Breast epithelium (tissue), 4 donors: ENCODE data around the gene KRT10. TPM values are rescaled to one million over a fixed set of nuclear protein-coding genes. Genes with fewer than 3 reads are reported as not detected.

ENCODE experiments used
- DNase-seq, 2 donors: peaks; one replicate each; pipeline ENCODE4 v3.0.0-alpha.2; 2019; ENCODE audit warnings: low spot score in 2 of 2
- H3K27ac ChIP-seq, 2 donors: fragments of 200-600 bp; sonication (generic) in 1 of 2; one replicate each; pipeline ENCODE4 v1.5.1; 2016 to 2019; ENCODE audit warnings: mild to moderate bottlenecking in 1 of 2
- H3K27me3 ChIP-seq, 2 donors: fragments of 200-600 bp; sonication (generic) in 1 of 2; one replicate each; pipeline versions ENCODE4 v1.5.1 to v1.6.0; 2017 to 2019; ENCODE audit warnings: control low read depth in 1 of 2, mild to moderate bottlenecking in 1 of 2
- H3K36me3 ChIP-seq: fragments of 200-600 bp; one replicate; pipeline ENCODE4 v1.5.1; 2019
- H3K4me1 ChIP-seq, 2 donors: fragments of 200-600 bp; sonication (generic); one replicate each; pipeline ENCODE4 v1.5.1; 2016 to 2019; ENCODE audit warnings: control low read depth in 1 of 2
- H3K4me3 ChIP-seq, 3 donors: fragments of 200-600 bp; sonication (generic); 1 replicate in 2 of 3; 2 replicates in 1 of 3; pipeline ENCODE4 v1.5.1; 2016 to 2019; ENCODE audit warnings: mild to moderate bottlenecking in 3 of 3, moderate library complexity in 2 of 3
- H3K9me3 ChIP-seq, 2 donors: fragments of 200-600 bp; sonication (generic) in 1 of 2; one replicate each; pipeline ENCODE4 v1.5.1; 2016 to 2019; ENCODE audit warnings: control low read depth in 1 of 2
- CTCF ChIP-seq, 3 donors: fragments of 450-650 bp; IDR thresholded peaks; one replicate each; pipeline ENCODE4 v1.5.1; 2016 to 2017; ENCODE audit warnings: antibody characterized with exemption in 3 of 3, mild to moderate bottlenecking in 3 of 3, moderate library complexity in 3 of 3
- POLR2A ChIP-seq: fragments of 450-650 bp; IDR thresholded peaks from one replicate; pipeline ENCODE4 v1.6.1; 2016; ENCODE audit warnings: antibody characterized with exemption, mild to moderate bottlenecking, moderate library complexity
- POLR2AphosphoS5 ChIP-seq, 3 donors: sonication (generic); formaldehyde crosslinking; IDR thresholded peaks; one replicate each; pipeline ENCODE4 v1.6.1; 2017; ENCODE audit warnings: antibody characterized with exemption in 3 of 3
- intact Hi-C: fragments of 100-400 bp; cut with DNase I; formaldehyde crosslinking; loops from one replicate; pipeline ENCODE4 v1.15.1; 2023; ENCODE audit warnings: low total_unique reads
- total RNA-seq, 3 donors: library from RNA; depleted of rRNA; stranded (reverse); fragments of >200 nt; gene quantifications; one replicate each; pipeline ENCODE4 v1.1.0, GENCODE V29; 2016

KRT10 gene
- total RNA-seq, 3 donors from 2014 or later: 6.2 to 14.7 (median 7.6) TPM

GRCh38 chr17:40778461-40778860, 44.0 kb downstream of the KRT10 start:
- no peak overlapping the region for H3K27ac ChIP-seq
- intact Hi-C loops: no loop called here
- no peak overlapping the region for H3K4me3 ChIP-seq
- no peaks in the 10 kb centered on the region for H3K9me3 ChIP-seq
- no peak for TF ChIP-seq POLR2AphosphoS5 (IDR thresholded peaks at IDR 0.05)
- no peak for TF ChIP-seq CTCF (IDR thresholded peaks at IDR 0.05)
- no peak for TF ChIP-seq POLR2A
- DNase-seq: no peak
- no peaks in the 10 kb centered on the region for H3K4me1 ChIP-seq
- no peaks in the 10 kb centered on the region for H3K36me3 ChIP-seq
- peaks cover 0 to 25% of the 10 kb centered on the region in 2 donors for H3K27me3 ChIP-seq

GRCh38 chr17:40777971-40778370, 44.4 kb downstream of the KRT10 start:
- intact Hi-C loops: no loop called here
- no peak overlapping the region for H3K4me3 ChIP-seq
- H3K27ac ChIP-seq: no peak overlapping the region
- H3K36me3 ChIP-seq: no peaks in the 10 kb centered on the region
- no peak for DNase-seq
- H3K9me3 ChIP-seq: no peaks in the 10 kb centered on the region
- TF ChIP-seq POLR2A (no peak), CTCF (IDR thresholded peaks at IDR 0.05) (no peak), POLR2AphosphoS5 (IDR thresholded peaks at IDR 0.05) (no peak)
- peaks cover 0 to 25% of the 10 kb centered on the region in 2 donors for H3K27me3 ChIP-seq
- H3K4me1 ChIP-seq: no peaks in the 10 kb centered on the region

- Histone ChIP-seq H3K4me1 (no peaks in the 10 kb centered on the region), H3K27ac (no peak overlapping the region), H3K27me3 (peaks cover 0 to 25% of the 10 kb centered on the region in 2 donors), H3K36me3 (no peaks in the 10 kb centered on the region), H3K9me3 (no peaks in the 10 kb centered on the region), H3K4me3 (no peak overlapping the region)
- DNase-seq: no peak
- intact Hi-C loops: no loop called here
- TF ChIP-seq CTCF (IDR thresholded peaks at IDR 0.05) (no peak), POLR2A (no peak), POLR2AphosphoS5 (IDR thresholded peaks at IDR 0.05) (no peak)
Observed at GRCh38 chr17:40777459-40777858, 45.0 kb downstream of the KRT10 start.

- Histone ChIP-seq H3K4me1 (no peaks in the 10 kb centered on the region), H3K4me3 (no peak overlapping the region), H3K27me3 (peaks cover 0 to 32% of the 10 kb centered on the region in 2 donors), H3K9me3 (no peaks in the 10 kb centered on the region), H3K27ac (no peak overlapping the region), H3K36me3 (no peaks in the 10 kb centered on the region)
- TF ChIP-seq POLR2AphosphoS5 (IDR thresholded peaks at IDR 0.05): no peak
- TF ChIP-seq CTCF (IDR thresholded peaks at IDR 0.05): no peak
- no peak for TF ChIP-seq POLR2A
- DNase-seq: no peak
- intact Hi-C loops: no loop called here
Observed at GRCh38 chr17:40775945-40776344, 46.5 kb downstream of the KRT10 start.

- H3K4me1 ChIP-seq: no peaks in the 10 kb centered on the region
- no peak for TF ChIP-seq POLR2AphosphoS5 (IDR thresholded peaks at IDR 0.05)
- TF ChIP-seq POLR2A: no peak
- no peak for TF ChIP-seq CTCF (IDR thresholded peaks at IDR 0.05)
- DNase-seq: no peak
- no peaks in the 10 kb centered on the region for H3K9me3 ChIP-seq
- peaks cover 0 to 7% of the 10 kb centered on the region in 2 donors for H3K27me3 ChIP-seq
- intact Hi-C loops: no loop called here
- H3K4me3 ChIP-seq: no peak within 1 kb of the TSS
- H3K27ac ChIP-seq: no peak within 1 kb of the TSS
- H3K36me3 ChIP-seq: no peaks in the 10 kb centered on the region
Observed at GRCh38 chr17:40772101-40772500, 50.3 kb downstream of the KRT10 start, which contains the start of gene KRT26. Gene KRT26 (minus strand): TSS chr17:40772201. CDS start chr17:40772113, 88 bp downstream.

Other genes with a start within 250 kb of the KRT10 start
- 100 to 1,000 TPM in 1 of 3 donors, 10 to 100 TPM in 2; 91.4 to 122 (median 98.4) TPM for gene SMARCE1, start 174.8 kb downstream of the KRT10 start, total RNA-seq
- 1 to 10 TPM in 2 of 3 donors, under 1 TPM in 1; 0.80 to 1.3 (median 1.0) TPM for gene KRT222, start 157.4 kb downstream of the KRT10 start, total RNA-seq
- gene KRT24, start 118.9 kb downstream of the KRT10 start, total RNA-seq: not detected
- not detected for gene KRT25, start 67.3 kb downstream of the KRT10 start, total RNA-seq
- gene KRT26, start 50.4 kb downstream of the KRT10 start, total RNA-seq: not detected
- gene KRT27, start 40.1 kb downstream of the KRT10 start, total RNA-seq: not detected
- not detected for gene KRT28, start 22.7 kb downstream of the KRT10 start, total RNA-seq
- gene KRT12, start 44.6 kb upstream of the KRT10 start, total RNA-seq: not detected
- gene KRT20, start 62.6 kb upstream of the KRT10 start, total RNA-seq: 1 to 10 TPM in 1 of 3 donors, not detected in 2; 6.6 TPM
- 10 to 100 TPM in 2 of 3 donors, not detected in 1; 37.7 to 57.5 TPM for gene KRT23, start 115.0 kb upstream of the KRT10 start, total RNA-seq
- not detected for gene KRT39, start 144.3 kb upstream of the KRT10 start, total RNA-seq
- under 1 TPM in 1 of 3 donors, not detected in 2; 0.29 TPM for gene KRT40, start 161.7 kb upstream of the KRT10 start, total RNA-seq
- not detected for gene KRTAP3-3, start 171.6 kb upstream of the KRT10 start, total RNA-seq
- not detected for gene KRTAP3-2, start 177.3 kb upstream of the KRT10 start, total RNA-seq
- not detected for gene KRTAP3-1, start 186.5 kb upstream of the KRT10 start, total RNA-seq
- not detected for gene KRTAP1-5, start 204.6 kb upstream of the KRT10 start, total RNA-seq
- not detected for gene KRTAP1-4, start 207.6 kb upstream of the KRT10 start, total RNA-seq
- gene KRTAP1-3, start 212.3 kb upstream of the KRT10 start, total RNA-seq: not detected
- not detected for gene KRTAP1-1, start 218.8 kb upstream of the KRT10 start, total RNA-seq
- gene KRTAP2-1, start 224.7 kb upstream of the KRT10 start, total RNA-seq: not detected
- gene KRTAP2-2, start 232.6 kb upstream of the KRT10 start, total RNA-seq: not detected
- gene KRTAP2-3, start 237.5 kb upstream of the KRT10 start, total RNA-seq: not detected
- not detected for gene KRTAP2-4, start 243.3 kb upstream of the KRT10 start, total RNA-seq